Cardiac muscle cell (in vitro differentiated cells and primary cell): ENCODE results near the gene FRAS1. TPM values are rescaled to one million over a fixed set of nuclear protein-coding genes. Genes with fewer than 3 reads are reported as not detected.
"Not testable (repeated sequence)": the region's sequence is repeated elsewhere in the genome, so short reads cannot be mapped to it uniquely, and the experiment has no call there.

Source experiments
- DNase-seq, 2 donors: peaks; one replicate each; pipeline versions ENCODE4 v3.0.0 to v3.0.0-alpha.2; 2010 to 2017; ENCODE audit warnings: low read depth in 1 of 2, low spot score in 1 of 2
- H3K27ac ChIP-seq: fragments of 200-600 bp; sonication (generic); 2 replicates; pipeline ENCODE4 v1.5.1; 2016
- H3K27me3 ChIP-seq: fragments of 200-600 bp; sonication (generic); 2 replicates; pipeline ENCODE4 v1.6.0; 2016; ENCODE audit warnings: control low read depth
- H3K36me3 ChIP-seq: fragments of 200-600 bp; sonication (generic); 2 replicates; pipeline ENCODE4 v1.5.1; 2016; ENCODE audit warnings: control low read depth
- H3K4me1 ChIP-seq: fragments of 200-600 bp; sonication (generic); 2 replicates; pipeline ENCODE4 v1.8.1; 2017; ENCODE audit warnings: low read depth, mild to moderate bottlenecking, mixed run types
- H3K4me3 ChIP-seq: fragments of 200-600 bp; sonication (generic); 2 replicates; pipeline ENCODE4 v1.5.1; 2016; ENCODE audit warnings: mild to moderate bottlenecking
- H3K9me3 ChIP-seq: fragments of 200-600 bp; sonication (generic); 2 replicates; pipeline ENCODE4 v1.5.1; 2017; ENCODE audit warnings: low read depth, mild to moderate bottlenecking, control low read depth
- CTCF ChIP-seq: IDR thresholded peaks from 2 replicates; pipeline ENCODE4 v1.5.1; 2012; ENCODE audit warnings: low read depth, mild to moderate bottlenecking, low read length
- polyA plus RNA-seq: library from polyadenylated mRNA; unstranded; fragments of >200 nt; fragmentation: Nextera tagmentation; extraction: Ambion mirVana; gene quantifications from 2 replicates; pipeline ENCODE4 v1.2.1, GENCODE V29; 2016
- total RNA-seq: library from RNA; depleted of rRNA; stranded (reverse); fragments of >200 nt; gene quantifications from 2 replicates; pipeline ENCODE4 v1.2.3, GENCODE V29; 2016

FRAS1 gene
- total and polyA plus RNA-seq, 2 experiments from 2014 or later, result 4.4 to 20.4 TPM

- H3K27me3 ChIP-seq, result no peaks in the 10 kb centered on the region
- no peak overlapping the region for H3K27ac ChIP-seq
- no peak overlapping the region for H3K4me3 ChIP-seq
- no peaks in the 10 kb centered on the region for H3K36me3 ChIP-seq
- DNase-seq, result no peak
- no peaks in the 10 kb centered on the region for H3K9me3 ChIP-seq
- TF ChIP-seq CTCF, result no peak
- H3K4me1 ChIP-seq, result peaks cover 8% of the 10 kb centered on the region
These were observed 268.4 kb downstream of the FRAS1 start for GRCh38 chr4:78325271-78326157.

GRCh38 chr4:78328591-78328990, 271.5 kb downstream of the FRAS1 start:
- not testable (repeated sequence) for H3K27ac ChIP-seq, H3K4me3 ChIP-seq, H3K36me3 ChIP-seq, H3K27me3 ChIP-seq, DNase-seq, H3K9me3 ChIP-seq
- peaks cover 21% of the 10 kb centered on the region for H3K4me1 ChIP-seq

- no peak overlapping the region for H3K4me3 ChIP-seq
- H3K36me3 ChIP-seq, result no peaks in the 10 kb centered on the region
- TF ChIP-seq CTCF, result no peak
- H3K9me3 ChIP-seq, result no peaks in the 10 kb centered on the region
- DNase-seq, result no peak
- H3K27ac ChIP-seq, result no peak overlapping the region
- H3K27me3 ChIP-seq, result no peaks in the 10 kb centered on the region
- H3K4me1 ChIP-seq, result peaks cover 22% of the 10 kb centered on the region
These were observed 274.1 kb downstream of the FRAS1 start for GRCh38 chr4:78331186-78331585.

- no peak for TF ChIP-seq CTCF
- no peak for DNase-seq
- no peaks in the 10 kb centered on the region for H3K36me3 ChIP-seq
- no peaks in the 10 kb centered on the region for H3K9me3 ChIP-seq
- no peaks in the 10 kb centered on the region for H3K27me3 ChIP-seq
- peaks cover 29% of the 10 kb centered on the region for H3K4me1 ChIP-seq
- no peak overlapping the region for H3K4me3 ChIP-seq
- H3K27ac ChIP-seq, result peak overlapping the region; percentile 67
These were observed 274.8 kb downstream of the FRAS1 start for GRCh38 chr4:78331965-78332364.

- TF ChIP-seq CTCF, result no peak
- no peak overlapping the region for H3K4me3 ChIP-seq
- H3K9me3 ChIP-seq, result no peaks in the 10 kb centered on the region
- H3K4me1 ChIP-seq, result peaks cover 29% of the 10 kb centered on the region
- no peaks in the 10 kb centered on the region for H3K36me3 ChIP-seq
- H3K27me3 ChIP-seq, result no peaks in the 10 kb centered on the region
- peak overlapping the region; percentile 67 for H3K27ac ChIP-seq
- DNase-seq, result peak; percentile 19 to 38
These were observed 275.9 kb downstream of the FRAS1 start for GRCh38 chr4:78332976-78333375.
